OCI-LY3 (cell line): Measurements from ENCODE around the gene MYH10.

ENCODE experiments used
- H2AFZ ChIP-seq: fragments of 200-600, 300-600 bp; shearing (Covaris generic); 2 replicates; pipeline ENCODE4 v1.6.0; 2014; ENCODE audit warnings: antibody characterized with exemption, low read depth, low read length
- H3K27ac ChIP-seq: fragments of 200-600, 300-600 bp; sonication (generic); 2 replicates; pipeline ENCODE4 v1.5.1; 2014; ENCODE audit warnings: mild to moderate bottlenecking, low read length, moderate library complexity, mixed read lengths
- H3K27me3 ChIP-seq: fragments of 200-600, 300-600 bp; sonication (generic); 2 replicates; pipeline ENCODE4 v1.6.1; 2014; ENCODE audit warnings: low read depth, low read length, mixed read lengths
- H3K36me3 ChIP-seq: fragments of 200-600, 300-600 bp; sonication (generic); replicated peaks from 2 replicates; pipeline ENCODE3; 2014; ENCODE audit warnings: low read depth, low read length, mixed read lengths
- H3K4me1 ChIP-seq: fragments of 300-600, 200-600 bp; sonication (generic); 2 replicates; pipeline ENCODE4 v1.6.1; 2014; ENCODE audit warnings: low read length, mixed read lengths
- H3K4me2 ChIP-seq: fragments of 200-600, 300-600 bp; sonication (generic); 2 replicates; pipeline ENCODE4 v1.6.1; 2014; ENCODE audit warnings: low read length, mixed read lengths
- H3K4me3 ChIP-seq: fragments of 300-600, 200-600 bp; sonication (generic); 2 replicates; pipeline ENCODE4 v1.5.1; 2014; ENCODE audit warnings: antibody characterized with exemption, mild to moderate bottlenecking, low read length, moderate library complexity
- H3K79me2 ChIP-seq: fragments of 300-600, 200-600 bp; shearing (Covaris generic); 2 replicates; pipeline ENCODE4 v1.6.1; 2014; ENCODE audit warnings: mild to moderate bottlenecking, low read length, mixed read lengths
- H3K9ac ChIP-seq: fragments of 300-600, 200-600 bp; shearing (Covaris generic); 2 replicates; pipeline ENCODE4 v1.6.0; 2014; ENCODE audit warnings: mild to moderate bottlenecking, low read length, moderate library complexity
- H3K9me3 ChIP-seq: fragments of 200-600, 300-600 bp; shearing (Covaris generic); 2 replicates; pipeline ENCODE4 v1.6.1; 2014; ENCODE audit warnings: low read length, mixed read lengths; ENCODE audit not compliant: insufficient read depth
- H4K20me1 ChIP-seq: fragments of 200-600, 300-600 bp; sonication (generic); 2 replicates; pipeline ENCODE4 v1.6.1; 2016; ENCODE audit warnings: low read length, mixed read lengths; ENCODE audit not compliant: insufficient read depth
- EZH2phosphoT487 ChIP-seq: fragments of 200-600 bp; shearing (Covaris generic); IDR thresholded peaks from 2 replicates; pipeline ENCODE4 v1.6.1; 2018; ENCODE audit warnings: antibody characterized with exemption, mixed run types, low read depth
- TF ChIP-seq, protein P1 (sequence below): fragments of 200-600, 300-600 bp; sonication (generic); IDR thresholded peaks from 2 replicates; pipeline ENCODE4 v1.5.1; 2014; ENCODE audit warnings: antibody characterized with exemption, low read length, low read depth

MYH10 gene

GRCh38 chr17:8621585-8621984 is 8.9 kb downstream of the MYH10 start:
- H3K27ac ChIP-seq, result no peak overlapping the region
- H3K9ac ChIP-seq, result no peak overlapping the region
- H3K4me3 ChIP-seq, result no peak overlapping the region
- H3K4me2 ChIP-seq, result no peak overlapping the region
- no peak overlapping the region for H2AFZ ChIP-seq
- no peaks in the 10 kb centered on the region for H3K27me3 ChIP-seq
- H3K4me1 ChIP-seq, result no peaks in the 10 kb centered on the region
- H3K79me2 ChIP-seq, result no peaks in the 10 kb centered on the region
- H4K20me1 ChIP-seq, result no peaks in the 10 kb centered on the region
- TF ChIP-seq, protein P1, sequence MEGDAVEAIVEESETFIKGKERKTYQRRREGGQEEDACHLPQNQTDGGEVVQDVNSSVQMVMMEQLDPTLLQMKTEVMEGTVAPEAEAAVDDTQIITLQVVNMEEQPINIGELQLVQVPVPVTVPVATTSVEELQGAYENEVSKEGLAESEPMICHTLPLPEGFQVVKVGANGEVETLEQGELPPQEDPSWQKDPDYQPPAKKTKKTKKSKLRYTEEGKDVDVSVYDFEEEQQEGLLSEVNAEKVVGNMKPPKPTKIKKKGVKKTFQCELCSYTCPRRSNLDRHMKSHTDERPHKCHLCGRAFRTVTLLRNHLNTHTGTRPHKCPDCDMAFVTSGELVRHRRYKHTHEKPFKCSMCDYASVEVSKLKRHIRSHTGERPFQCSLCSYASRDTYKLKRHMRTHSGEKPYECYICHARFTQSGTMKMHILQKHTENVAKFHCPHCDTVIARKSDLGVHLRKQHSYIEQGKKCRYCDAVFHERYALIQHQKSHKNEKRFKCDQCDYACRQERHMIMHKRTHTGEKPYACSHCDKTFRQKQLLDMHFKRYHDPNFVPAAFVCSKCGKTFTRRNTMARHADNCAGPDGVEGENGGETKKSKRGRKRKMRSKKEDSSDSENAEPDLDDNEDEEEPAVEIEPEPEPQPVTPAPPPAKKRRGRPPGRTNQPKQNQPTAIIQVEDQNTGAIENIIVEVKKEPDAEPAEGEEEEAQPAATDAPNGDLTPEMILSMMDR, result no peak
- TF ChIP-seq EZH2phosphoT487, result no peak
- no peaks in the 10 kb centered on the region for H3K36me3 ChIP-seq
- H3K9me3 ChIP-seq, result no peaks in the 10 kb centered on the region

GRCh38 chr17:8619294-8619693 is 11.2 kb downstream of the MYH10 start:
- H2AFZ ChIP-seq, result no peak overlapping the region
- H3K9ac ChIP-seq, result no peak overlapping the region
- no peaks in the 10 kb centered on the region for H3K9me3 ChIP-seq
- H3K27ac ChIP-seq, result no peak overlapping the region
- H3K4me1 ChIP-seq, result no peaks in the 10 kb centered on the region
- H3K36me3 ChIP-seq, result no peaks in the 10 kb centered on the region
- TF ChIP-seq, protein P1, result no peak
- TF ChIP-seq EZH2phosphoT487, result no peak
- no peaks in the 10 kb centered on the region for H3K27me3 ChIP-seq
- no peak overlapping the region for H3K4me3 ChIP-seq
- no peak overlapping the region for H3K4me2 ChIP-seq
- H3K79me2 ChIP-seq, result no peaks in the 10 kb centered on the region
- H4K20me1 ChIP-seq, result no peaks in the 10 kb centered on the region

DNA sequence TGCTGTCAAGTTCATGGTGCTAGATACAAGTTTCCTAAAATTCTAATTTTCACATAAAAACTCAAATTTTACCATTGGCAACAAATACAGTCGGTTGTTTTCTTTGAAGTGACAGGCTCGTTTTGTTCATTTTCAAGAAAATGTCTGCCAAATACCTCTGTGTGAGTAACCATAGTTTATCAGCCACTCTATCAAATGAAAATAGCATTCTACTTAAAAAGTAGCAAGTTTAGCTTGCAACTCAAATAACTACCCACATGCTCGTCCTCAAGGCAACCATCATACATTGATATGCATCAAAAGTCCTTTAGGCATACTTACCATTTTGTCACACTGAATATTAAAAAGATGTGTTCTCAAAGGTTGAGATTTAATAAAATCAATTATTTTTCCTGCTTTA is 11.7 kb downstream of the MYH10 start:
- no peaks in the 10 kb centered on the region for H4K20me1 ChIP-seq
- H3K27ac ChIP-seq, result no peak overlapping the region
- H3K4me2 ChIP-seq, result no peak overlapping the region
- H3K27me3 ChIP-seq, result no peaks in the 10 kb centered on the region
- no peaks in the 10 kb centered on the region for H3K36me3 ChIP-seq
- H3K4me3 ChIP-seq, result no peak overlapping the region
- no peaks in the 10 kb centered on the region for H3K79me2 ChIP-seq
- no peak overlapping the region for H3K9ac ChIP-seq
- no peak for TF ChIP-seq EZH2phosphoT487
- TF ChIP-seq, protein P1, result no peak
- no peaks in the 10 kb centered on the region for H3K9me3 ChIP-seq
- no peaks in the 10 kb centered on the region for H3K4me1 ChIP-seq
- H2AFZ ChIP-seq, result no peak overlapping the region

GRCh38 chr17:8614988-8615387 is 15.5 kb downstream of the MYH10 start:
- no peak overlapping the region for H3K27ac ChIP-seq
- no peak overlapping the region for H3K4me2 ChIP-seq
- H3K4me3 ChIP-seq, result no peak overlapping the region
- no peaks in the 10 kb centered on the region for H3K27me3 ChIP-seq
- H3K9me3 ChIP-seq, result no peaks in the 10 kb centered on the region
- no peaks in the 10 kb centered on the region for H3K36me3 ChIP-seq
- H2AFZ ChIP-seq, result no peak overlapping the region
- H3K79me2 ChIP-seq, result no peaks in the 10 kb centered on the region
- H3K4me1 ChIP-seq, result no peaks in the 10 kb centered on the region
- H4K20me1 ChIP-seq, result no peaks in the 10 kb centered on the region
- no peak for TF ChIP-seq EZH2phosphoT487
- TF ChIP-seq, protein P1, result no peak
- no peak overlapping the region for H3K9ac ChIP-seq
